Measurements from ENCODE around the gene MDK.

MDK gene

GRCh38 chr11:46381819-46382645, 563 bp downstream of the MDK start:
- TF ChIP-seq, protein P1, sequence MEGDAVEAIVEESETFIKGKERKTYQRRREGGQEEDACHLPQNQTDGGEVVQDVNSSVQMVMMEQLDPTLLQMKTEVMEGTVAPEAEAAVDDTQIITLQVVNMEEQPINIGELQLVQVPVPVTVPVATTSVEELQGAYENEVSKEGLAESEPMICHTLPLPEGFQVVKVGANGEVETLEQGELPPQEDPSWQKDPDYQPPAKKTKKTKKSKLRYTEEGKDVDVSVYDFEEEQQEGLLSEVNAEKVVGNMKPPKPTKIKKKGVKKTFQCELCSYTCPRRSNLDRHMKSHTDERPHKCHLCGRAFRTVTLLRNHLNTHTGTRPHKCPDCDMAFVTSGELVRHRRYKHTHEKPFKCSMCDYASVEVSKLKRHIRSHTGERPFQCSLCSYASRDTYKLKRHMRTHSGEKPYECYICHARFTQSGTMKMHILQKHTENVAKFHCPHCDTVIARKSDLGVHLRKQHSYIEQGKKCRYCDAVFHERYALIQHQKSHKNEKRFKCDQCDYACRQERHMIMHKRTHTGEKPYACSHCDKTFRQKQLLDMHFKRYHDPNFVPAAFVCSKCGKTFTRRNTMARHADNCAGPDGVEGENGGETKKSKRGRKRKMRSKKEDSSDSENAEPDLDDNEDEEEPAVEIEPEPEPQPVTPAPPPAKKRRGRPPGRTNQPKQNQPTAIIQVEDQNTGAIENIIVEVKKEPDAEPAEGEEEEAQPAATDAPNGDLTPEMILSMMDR (IDR thresholded peaks at IDR 0.05; ENCODE audit: extremely low read depth, missing control alignments): no peak
- peak; percentile 69 for DNase-seq (ENCODE audit: low spot score)

DNA sequence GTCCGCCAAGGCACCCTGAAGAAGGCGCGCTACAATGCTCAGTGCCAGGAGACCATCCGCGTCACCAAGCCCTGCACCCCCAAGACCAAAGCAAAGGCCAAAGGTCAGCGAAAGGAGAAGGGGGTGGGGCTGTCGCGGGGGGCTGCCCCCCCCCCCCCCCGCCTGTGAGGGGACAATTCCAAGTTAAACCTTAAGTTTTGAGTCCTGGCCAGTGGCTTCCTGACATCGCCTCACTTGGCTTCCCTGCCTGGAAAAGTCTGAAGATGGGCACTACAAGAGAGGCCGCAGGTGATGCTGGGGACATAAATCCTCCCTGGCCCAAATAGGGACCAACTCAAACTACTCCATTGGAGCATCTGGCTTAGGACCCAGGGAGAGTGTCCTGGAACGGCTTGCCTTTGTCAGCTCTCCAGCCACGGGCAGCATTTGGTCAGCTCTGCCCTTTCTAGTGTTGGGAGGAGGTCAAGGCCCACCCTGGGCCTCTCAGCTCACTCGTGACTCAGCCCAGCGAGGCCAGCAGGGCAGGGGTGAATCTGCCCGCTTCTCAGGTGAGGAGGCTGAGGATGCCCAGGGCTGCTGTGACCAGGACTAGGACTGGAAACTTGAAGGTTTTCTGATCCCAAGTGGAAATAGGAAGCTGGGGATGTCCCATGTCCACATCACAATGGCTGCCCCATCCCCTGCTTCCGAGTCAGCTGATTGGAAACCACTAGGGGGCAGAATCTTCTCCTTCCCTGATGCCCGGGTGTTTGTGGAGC, 1.4 kb downstream of the MDK start:
- TF ChIP-seq, protein P1 (IDR thresholded peaks at IDR 0.05; ENCODE audit: extremely low read depth, missing control alignments): no peak
- no peak for DNase-seq (ENCODE audit: low spot score)

DNA sequence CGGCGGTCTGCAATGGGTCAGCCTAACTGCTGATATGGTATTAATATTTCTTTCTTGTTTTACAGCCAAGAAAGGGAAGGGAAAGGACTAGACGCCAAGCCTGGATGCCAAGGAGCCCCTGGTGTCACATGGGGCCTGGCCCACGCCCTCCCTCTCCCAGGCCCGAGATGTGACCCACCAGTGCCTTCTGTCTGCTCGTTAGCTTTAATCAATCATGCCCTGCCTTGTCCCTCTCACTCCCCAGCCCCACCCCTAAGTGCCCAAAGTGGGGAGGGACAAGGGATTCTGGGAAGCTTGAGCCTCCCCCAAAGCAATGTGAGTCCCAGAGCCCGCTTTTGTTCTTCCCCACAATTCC, 1.9 kb downstream of the MDK start:
- DNase-seq (ENCODE audit: low spot score): no peak
- TF ChIP-seq, protein P1 (IDR thresholded peaks at IDR 0.05; ENCODE audit: extremely low read depth, missing control alignments): no peak

GRCh38 chr11:46383974-46384701, 2.7 kb downstream of the MDK start:
- no peak for DNase-seq (ENCODE audit: low spot score)
- TF ChIP-seq, protein P1 (IDR thresholded peaks at IDR 0.05; ENCODE audit: extremely low read depth, missing control alignments): no peak

DNA sequence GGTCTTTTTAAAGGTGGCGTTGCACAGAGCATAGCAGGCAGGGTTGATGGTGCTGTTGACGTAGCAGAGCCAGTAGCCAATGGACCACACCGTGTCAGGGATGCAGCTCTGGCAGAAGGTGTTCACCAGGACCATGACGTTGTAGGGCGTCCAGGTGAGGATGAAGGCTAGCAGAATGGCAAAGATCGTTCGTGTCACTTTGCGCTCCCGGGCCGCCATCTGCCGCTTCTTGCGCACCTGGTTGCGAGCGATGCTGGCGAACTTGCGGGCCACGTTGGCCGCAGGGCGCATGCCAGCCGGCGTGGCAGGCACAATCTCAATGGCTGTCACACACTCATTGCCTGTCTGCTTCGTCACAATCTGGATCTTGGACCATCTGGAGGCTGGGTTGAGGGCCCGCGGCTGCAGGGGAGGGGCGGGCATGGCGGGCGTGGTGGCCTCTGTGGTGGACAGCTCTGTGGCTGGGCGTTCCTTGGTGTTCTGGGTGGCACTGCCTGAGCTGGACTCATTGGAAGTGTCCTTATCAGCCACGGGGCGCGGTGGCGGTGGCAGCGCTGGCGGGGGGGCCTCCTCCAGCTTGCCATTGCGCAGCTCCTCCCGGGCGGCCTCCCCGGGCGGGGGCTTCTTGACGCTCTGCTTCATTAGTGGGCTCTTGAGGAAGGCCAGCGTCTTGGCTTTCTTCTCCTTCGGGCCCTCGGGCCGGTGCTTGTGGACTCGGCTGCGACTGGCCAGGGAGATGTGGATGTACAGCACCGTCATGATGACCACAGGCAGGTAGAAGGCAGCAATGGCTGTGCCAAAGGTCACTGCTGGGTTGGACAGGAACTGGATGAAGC, 3.9 kb downstream of the MDK start:
- DNase-seq (ENCODE audit: low spot score): no peak
- TF ChIP-seq, protein P1 (IDR thresholded peaks at IDR 0.05; ENCODE audit: extremely low read depth, missing control alignments): no peak

DNA sequence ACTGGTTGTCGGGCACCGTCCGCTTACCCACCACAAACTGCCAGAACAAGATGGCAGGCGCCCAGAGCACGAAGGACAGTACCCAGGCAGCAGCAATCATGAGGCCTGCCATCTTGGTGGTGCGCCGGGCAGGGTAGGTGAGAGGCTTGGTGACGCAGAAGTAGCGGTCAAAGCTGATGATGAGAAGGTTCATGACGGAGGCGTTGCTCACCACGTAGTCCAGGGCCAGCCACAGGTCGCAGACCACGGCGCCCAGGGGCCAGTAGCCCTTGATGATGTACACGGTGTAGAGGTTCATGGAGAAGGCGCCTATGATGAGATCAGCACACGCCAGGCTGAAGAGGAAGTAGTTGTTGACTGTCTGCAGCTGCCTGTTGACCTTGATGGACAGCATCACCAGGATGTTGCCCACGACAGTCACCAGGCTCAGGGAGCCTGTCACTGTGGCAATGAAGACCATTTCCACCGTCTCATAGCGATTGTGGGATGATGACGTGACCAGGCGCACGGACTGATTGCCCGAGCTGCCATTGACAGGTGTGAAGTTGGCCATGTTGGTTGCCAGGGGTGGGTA, 4.6 kb downstream of the MDK start:
- TF ChIP-seq, protein P1 (IDR thresholded peaks at IDR 0.05; ENCODE audit: extremely low read depth, missing control alignments): no peak
- no peak for DNase-seq (ENCODE audit: low spot score)
